HG03520 (cell line): ENCODE measurements around the gene EPHB6.

Source experiments
- ATAC-seq: cut with Tn5 transposase; IDR thresholded peaks from one replicate; pipeline ENCODE4 v1.9.1; 2021; ENCODE audit warnings: mild to moderate bottlenecking, moderate library complexity; ENCODE audit not compliant: unreplicated experiment

EPHB6 gene

DNA sequence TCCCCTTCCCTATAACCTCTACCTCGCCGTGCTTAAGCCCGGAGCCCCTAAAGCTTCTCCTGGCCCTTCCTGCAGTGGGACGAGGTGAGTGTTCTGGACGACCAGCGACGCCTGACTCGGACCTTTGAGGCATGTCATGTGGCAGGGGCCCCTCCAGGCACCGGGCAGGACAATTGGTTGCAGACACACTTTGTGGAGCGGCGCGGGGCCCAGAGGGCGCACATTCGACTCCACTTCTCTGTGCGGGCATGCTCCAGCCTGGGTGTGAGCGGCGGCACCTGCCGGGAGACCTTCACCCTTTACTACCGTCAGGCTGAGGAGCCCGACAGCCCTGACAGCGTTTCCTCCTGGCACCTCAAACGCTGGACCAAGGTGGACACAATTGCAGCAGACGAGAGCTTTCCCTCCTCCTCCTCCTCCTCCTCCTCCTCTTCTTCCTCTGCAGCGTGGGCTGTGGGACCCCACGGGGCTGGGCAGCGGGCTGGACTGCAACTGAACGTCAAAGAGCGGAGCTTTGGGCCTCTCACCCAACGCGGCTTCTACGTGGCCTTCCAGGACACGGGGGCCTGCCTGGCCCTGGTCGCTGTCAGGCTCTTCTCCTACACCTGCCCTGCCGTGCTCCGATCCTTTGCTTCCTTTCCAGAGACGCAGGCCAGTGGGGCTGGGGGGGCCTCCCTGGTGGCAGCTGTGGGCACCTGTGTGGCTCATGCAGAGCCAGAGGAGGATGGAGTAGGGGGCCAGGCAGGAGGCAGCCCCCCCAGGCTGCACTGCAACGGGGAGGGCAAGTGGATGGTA lies 9.2 kb downstream of the EPHB6 start:
- no peak for ATAC-seq

DNA sequence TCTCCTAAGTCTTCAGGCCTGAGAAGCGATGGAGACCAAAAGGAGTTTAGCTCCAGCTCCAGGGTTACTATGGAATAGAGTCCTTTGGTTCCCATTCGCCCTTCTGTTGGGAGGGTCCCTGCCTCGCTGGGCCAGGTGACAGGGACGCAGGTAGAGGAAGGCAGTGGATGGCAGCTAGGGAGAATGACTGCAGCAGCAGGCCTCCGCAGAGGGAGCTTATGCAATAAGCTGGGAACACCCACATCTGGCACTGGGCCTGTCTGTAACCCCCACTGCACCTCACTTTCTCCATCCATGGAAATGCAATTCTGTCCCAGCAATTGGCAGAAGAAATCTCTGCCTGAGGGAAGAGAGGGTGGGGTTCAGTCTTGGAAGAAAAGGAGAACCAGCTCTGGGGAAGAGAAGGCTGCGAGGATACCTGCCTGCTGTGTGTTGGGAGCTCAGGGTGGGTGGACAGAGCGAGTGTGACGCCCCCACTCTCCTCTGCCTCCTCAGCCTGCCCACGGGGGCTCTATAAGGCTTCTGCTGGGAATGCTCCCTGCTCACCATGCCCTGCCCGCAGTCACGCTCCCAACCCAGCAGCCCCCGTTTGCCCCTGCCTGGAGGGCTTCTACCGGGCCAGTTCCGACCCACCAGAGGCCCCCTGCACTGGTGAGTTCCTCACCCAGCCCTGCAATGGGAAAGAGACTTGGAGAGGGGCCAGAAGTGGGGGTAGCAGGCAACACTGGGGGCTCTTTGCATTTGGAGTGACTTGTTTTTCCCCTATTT lies 10.3 kb downstream of the EPHB6 start:
- ATAC-seq = no peak

DNA sequence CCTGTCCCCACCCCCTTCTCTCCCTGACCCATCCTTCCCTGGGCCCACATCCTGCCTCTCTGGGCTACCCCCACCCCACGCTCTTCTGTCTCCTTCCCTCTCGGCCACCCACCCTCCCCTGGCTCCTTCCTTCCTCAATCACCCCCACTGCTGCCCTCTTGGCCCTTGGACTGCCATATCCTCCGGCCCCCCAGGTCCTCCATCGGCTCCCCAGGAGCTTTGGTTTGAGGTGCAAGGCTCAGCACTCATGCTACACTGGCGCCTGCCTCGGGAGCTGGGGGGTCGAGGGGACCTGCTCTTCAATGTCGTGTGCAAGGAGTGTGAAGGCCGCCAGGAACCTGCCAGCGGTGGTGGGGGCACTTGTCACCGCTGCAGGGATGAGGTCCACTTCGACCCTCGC lies 10.9 kb downstream of the EPHB6 start:
- no peak for ATAC-seq

DNA sequence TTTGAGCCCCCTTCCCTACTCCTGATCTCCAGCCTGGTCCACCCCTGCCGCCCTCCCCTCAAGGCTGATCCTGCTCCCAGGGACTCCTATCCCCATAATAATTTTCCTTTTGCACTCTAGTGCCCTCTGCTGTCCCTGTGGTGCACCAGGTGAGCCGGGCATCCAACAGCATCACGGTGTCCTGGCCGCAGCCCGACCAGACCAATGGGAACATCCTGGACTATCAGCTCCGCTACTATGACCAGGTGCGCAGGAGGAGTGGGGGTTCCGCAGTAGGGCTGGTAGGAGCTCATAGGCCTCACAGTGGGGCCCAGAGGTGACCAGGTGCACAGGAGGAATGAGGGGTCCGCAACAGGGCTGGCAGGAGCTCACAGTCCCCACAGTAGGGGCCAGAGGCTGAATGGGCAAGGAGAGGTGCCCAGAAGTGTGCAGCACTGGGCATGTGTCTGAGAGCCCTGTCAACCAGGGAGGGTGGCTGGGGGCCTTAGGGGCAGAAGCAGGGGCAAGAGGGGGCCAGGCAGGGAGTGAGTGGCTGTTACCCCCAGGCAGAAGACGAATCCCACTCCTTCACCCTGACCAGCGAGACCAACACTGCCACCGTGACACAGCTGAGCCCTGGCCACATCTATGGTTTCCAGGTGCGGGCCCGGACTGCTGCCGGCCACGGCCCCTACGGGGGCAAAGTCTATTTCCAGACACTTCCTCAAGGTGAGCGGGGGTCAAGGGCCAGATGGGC lies 11.7 kb downstream of the EPHB6 start:
- ATAC-seq = no peak

DNA sequence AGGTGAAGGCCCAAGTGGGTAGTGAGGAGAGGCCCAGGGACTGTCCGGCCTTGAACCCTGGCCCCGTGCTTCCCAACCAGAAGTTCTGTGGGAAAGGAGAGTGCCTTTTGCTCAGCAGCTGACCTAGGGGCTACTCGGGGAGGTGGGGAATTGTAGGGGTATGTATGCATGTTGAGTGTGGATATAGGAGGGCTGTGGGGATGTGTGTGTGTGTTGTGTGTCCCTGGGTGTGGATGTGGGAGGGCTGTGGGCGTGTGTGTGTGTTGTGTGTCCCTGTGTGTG lies 12.2 kb downstream of the EPHB6 start:
- ATAC-seq = no peak

DNA sequence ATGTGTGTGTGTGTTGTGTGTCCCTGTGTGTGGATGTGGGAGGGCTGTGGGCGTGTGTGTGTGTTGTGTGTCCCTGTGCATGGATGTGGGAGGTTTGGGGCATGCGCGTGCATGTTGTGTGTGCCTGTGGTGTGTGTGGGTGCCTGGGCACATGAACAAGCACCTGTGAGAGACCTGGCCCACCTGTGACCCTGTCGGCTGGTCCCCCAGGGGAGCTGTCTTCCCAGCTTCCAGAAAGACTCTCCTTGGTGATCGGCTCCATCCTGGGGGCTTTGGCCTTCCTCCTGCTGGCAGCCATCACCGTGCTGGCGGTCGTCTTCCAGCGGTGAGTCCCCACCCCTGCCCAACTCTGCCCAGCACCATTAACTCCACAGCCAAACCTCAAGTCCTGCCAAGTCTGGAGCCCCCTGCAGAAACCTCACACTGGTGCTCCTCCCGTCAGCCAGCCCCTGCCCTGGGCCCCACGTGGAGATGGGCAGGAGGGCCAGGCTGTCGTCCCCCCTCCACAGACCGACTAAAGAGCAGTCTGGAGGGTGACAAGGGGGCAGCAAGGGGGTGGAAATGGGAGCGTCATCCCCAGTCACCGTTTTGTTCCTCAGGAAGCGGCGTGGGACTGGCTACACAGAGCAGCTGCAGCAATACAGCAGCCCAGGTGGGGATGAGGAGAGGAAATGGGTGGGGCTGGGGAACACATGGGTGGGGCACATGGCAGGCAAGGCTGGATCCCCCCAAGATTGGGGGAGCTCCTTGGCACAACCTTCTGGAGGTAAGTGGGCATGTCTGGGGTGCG lies 12.7 kb downstream of the EPHB6 start:
- ATAC-seq = no peak

DNA sequence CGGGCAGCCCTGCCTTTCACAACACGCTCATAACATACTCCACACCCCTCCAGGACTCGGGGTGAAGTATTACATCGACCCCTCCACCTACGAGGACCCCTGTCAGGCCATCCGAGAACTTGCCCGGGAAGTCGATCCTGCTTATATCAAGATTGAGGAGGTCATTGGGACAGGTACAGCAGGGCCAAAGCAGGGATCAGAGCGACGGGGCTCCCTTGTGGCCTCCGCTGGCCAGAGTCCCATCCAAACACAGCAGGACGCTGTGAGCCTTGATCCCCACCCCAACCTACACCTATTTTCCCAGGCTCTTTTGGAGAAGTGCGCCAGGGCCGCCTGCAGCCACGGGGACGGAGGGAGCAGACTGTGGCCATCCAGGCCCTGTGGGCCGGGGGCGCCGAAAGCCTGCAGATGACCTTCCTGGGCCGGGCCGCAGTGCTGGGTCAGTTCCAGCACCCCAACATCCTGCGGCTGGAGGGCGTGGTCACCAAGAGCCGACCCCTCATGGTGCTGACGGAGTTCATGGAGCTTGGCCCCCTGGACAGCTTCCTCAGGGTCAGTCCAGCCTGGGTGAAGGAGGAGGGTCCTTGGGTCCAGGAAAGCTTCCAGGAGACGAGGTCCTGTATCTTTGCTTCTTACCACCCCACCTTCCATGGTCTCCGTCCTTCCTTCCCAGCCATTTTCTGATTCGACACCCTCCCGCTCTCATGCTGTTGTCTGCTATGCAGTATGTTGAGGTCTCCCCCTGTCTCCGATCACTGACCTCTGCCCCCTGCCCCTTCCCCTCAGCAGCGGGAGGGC lies 13.5 kb downstream of the EPHB6 start:
- no peak for ATAC-seq

DNA sequence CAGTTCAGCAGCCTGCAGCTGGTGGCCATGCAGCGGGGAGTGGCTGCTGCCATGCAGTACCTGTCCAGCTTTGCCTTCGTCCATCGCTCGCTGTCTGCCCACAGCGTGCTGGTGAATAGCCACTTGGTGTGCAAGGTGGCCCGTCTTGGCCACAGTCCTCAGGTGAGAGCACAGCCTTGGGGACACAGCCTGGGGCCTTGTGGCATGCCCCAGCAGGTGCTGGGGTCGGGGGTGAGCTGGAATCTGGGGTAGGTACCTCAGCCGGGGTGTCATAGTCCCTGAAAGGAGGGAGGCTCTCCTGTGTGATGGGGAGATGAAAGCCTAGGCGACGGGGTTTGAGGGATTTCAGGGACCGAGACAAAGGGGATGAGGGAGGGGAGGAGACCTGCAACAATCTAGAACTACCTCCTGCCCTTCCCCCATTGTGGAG lies 14.1 kb downstream of the EPHB6 start:
- no peak for ATAC-seq

DNA sequence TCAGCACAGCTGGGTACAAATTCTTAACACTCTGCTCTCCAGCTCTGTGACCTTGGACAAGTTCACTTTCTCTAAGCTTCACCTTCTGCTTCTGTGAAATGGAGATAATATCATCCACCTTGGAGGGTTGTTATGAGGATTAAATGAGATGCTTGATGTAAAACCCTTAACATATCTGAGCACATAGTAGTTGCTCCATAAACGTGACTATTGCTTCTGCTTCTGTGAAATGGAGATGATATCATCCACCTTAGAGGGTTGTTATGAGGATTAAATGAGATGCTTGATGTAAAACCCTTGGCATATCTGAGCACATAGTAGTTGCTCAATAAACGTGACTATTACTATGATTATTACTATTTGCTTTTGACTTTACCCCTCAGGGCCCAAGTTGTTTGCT lies 14.6 kb downstream of the EPHB6 start:
- ATAC-seq = no peak

DNA sequence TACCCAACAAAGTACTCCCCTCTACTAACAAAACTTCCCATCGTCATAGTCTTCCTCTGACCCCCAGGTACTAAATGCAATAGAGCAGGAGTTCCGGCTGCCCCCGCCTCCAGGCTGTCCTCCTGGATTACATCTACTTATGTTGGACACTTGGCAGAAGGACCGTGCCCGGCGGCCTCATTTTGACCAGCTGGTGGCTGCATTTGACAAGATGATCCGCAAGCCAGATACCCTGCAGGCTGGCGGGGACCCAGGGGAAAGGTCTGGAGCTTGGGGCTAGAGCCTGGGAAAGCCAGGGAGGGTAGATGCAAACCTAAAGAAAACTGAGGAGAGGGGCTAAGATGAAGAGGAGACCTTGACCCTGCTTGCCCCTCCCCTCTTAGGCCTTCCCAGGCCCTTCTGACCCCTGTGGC lies 15.3 kb downstream of the EPHB6 start:
- no peak for ATAC-seq

DNA sequence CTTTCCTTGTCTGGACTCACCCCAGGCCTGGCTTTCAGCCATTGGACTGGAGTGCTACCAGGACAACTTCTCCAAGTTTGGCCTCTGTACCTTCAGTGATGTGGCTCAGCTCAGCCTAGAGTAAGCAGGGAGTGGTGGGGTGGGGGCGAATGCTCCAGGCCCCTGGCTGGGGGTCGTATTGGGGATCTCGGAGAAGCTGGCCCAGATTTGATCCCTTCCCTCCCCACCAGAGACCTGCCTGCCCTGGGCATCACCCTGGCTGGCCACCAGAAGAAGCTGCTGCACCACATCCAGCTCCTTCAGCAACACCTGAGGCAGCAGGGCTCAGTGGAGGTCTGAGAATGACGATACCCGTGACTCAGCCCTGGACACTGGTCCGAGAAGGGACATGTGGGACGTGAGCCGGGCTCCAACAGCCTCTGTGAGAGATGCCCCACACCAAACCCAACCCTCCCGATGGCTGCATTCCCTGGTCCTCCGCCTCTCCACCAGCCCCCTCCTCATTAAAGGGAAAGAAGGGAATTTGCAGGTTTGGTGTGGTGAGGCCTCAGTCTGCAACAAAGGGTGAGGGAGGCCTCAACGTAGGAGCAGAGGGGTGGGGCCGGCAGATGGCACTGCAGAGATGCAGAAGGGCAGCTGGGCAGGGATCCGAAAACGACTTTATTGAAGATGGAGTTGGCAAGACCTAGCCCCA lies 15.8 kb downstream of the EPHB6 start:
- no peak for ATAC-seq

DNA sequence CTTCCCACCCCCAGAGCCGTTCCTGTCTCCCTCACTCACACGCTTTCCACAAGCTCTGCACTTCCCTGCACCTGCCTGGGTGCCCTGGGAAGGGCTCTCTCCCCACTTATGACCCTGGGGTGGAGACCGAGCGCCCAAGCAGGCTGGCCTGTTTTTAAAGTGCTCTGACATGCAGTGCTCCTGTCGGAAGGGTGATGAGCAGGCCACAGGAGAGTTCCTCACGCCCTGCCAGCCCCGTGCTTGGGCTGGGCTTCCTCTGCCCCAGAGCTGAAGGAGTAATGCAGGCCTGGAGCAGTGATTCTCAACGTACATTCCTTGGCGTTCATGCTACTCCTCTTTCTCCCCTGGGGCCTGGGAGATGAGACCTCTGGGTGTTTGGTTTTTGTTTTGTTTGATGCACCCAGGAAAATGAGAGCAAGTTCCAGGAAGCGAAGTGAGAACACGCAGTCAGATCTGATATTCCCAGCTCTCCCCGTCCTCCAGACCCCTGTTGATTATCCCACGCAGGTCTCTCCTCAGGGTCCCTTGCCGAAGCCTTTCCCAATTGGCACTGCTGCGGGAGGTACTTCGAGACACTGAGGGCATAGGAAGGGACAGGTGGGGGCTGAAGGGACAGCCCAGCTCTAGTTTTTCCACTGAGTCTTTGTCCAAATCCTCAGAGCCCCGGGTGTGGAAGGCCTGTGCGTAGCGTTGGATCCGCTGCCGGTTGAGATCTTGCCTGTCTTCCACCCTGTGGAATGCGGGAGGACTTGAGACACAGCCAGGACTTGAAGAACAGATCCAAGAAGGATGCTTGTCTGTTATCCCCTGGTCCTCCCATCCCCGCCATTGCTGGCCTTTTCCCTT lies 16.6 kb downstream of the EPHB6 start:
- no peak for ATAC-seq

DNA sequence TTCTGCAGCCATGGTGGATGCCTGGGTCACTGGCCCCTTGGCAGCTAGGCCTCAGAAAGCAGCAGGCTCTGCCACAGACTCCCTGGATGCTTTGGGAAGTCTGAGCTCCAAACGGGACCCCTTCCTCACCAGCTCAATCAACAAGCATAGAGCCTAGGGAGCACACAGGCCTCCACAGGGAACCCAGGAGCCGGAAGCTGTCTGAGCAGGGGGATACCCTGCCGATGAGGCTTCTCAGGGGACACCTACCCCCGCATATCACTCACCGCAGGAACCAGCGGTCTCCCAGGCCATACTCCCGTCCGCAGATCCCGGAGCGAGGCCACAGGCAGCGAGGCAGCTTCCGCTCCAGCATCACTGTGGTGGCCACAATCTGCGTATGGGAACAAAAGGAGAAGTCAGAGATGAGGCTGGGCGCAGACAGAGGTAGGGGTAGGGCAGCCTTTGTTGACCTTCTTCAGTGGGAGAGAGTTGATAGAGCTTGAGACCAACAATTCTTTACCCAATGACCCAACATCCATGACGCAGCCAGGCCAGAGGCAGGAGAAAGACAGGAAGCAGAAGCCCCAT lies 17.3 kb downstream of the EPHB6 start:
- no peak for ATAC-seq

DNA sequence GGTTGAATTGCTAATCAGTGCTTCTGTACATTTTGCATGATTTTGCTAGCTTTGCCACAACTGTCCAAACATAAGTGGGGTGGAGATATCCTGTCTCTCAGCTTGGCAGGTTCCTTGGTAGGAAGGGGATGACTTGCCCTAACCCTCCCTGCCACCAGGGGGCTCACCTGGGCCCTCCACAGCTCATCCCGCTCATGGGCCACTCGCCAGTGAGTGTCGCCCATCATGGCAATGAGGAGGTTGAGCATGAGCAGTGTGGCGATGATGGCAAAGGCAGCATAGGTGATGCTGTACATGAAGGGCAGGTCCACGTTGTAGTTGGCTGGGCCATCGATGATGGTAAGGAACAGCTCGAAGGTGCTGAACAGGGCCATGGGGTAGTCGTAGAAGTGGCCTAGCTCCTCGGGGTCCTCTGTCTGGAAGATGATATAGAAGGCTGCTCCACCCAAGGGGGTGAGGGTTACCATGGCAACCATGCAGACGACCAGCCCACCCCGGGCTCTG lies 18.5 kb downstream of the EPHB6 start:
- ATAC-seq = peak; percentile 72

DNA sequence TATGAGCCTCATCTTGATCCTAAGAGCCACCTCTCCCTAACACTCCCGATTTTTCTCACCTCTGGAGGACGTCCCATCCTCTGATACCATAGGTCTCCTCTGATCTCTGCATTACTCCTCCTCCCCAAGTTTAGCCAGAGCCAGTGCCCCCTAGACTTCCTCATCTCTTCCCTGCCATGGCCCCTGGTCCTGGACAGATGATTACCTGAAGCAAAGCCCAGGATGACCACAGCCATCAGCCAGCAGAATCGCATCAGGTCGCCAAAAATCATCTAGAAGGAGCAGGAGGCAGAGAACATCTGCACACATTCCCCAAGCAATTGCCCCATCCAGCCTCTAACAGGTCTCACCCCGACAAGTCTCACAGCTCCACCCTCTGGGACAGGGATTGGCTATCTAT lies 19.0 kb downstream of the EPHB6 start:
- no peak for ATAC-seq

DNA sequence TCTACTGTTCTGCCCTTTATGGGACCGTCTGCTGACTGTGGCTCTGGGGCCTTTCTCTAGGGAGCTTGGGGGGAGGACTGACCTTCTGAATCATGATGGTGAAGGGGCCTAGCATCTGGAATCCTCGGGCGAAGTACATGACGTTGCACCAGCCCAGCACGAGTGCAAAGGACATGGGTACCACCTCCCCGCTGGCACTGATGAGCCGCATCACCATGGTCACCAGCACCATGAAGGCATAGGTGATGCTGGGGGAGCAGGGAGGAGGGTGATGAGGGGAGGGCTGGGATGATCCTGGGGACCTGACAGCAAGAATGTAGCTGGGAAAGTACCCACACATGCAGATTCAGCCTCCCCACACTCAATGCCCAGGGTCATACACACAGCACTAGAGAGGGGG lies 19.5 kb downstream of the EPHB6 start:
- no peak for ATAC-seq

DNA sequence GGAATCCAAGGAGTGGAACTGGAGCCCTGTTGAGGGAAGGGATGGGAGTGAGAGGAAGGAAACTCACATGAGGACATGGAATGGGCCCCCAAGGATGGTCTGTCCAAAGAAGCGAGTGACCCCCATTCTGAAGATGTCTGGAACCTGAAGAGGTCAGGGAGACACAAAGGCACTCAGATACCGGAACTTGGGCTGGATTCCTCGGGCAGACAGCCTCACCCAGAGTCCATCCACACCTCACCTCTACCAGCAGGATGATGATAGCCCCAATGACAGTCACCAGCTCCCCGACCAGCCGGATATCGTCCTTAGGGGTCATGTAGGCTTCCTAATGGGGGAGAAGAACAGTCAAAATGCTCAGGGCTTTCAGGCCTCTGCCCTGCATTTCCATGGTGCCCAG lies 20.0 kb downstream of the EPHB6 start:
- ATAC-seq = no peak

DNA sequence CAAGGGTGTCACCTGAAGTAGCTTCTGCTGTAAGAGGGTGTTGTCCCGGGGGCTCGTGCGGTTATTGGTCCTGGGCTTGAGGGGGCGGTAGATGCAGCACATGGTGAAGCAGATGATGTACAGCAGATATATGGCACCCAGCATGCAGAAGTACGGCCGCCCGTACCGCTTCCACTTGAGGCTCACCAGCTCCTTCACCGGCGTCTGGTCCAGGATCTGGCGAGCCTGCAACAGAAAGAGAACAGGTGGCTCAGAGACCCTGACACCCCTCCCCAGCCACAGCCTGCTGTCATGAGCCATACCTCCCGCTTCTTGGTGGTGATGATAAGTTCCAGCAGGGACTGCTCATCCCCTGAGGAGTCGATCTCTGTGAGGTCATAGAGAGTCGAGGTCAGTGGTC lies 20.6 kb downstream of the EPHB6 start:
- ATAC-seq = no peak
